Lower lobe of right lung (tissue), 2 donors: ENCODE data around the gene ROR1. TPM values are rescaled to one million over a fixed set of nuclear protein-coding genes. Genes with fewer than 3 reads are reported as not detected.

ENCODE experiments used
- ATAC-seq, 2 donors: fragments of 200-7000 bp; cut with Tn5 transposase; one replicate each; pipeline ENCODE4 v1.9.1; 2020 to 2022; ENCODE audit warnings: mild to moderate bottlenecking in 2 of 2, moderate library complexity in 2 of 2
- DNase-seq: peaks from one replicate; pipeline ENCODE4 v3.0.0-alpha.2; 2020
- H3K27ac ChIP-seq: fragments of 200-600 bp; one replicate; pipeline ENCODE4 v1.8.0; 2022
- H3K27me3 ChIP-seq: fragments of 200-600 bp; one replicate; pipeline ENCODE4 v1.8.0; 2022; ENCODE audit warnings: low read depth
- H3K36me3 ChIP-seq: fragments of 200-600 bp; one replicate; pipeline ENCODE4 v1.8.0; 2022; ENCODE audit warnings: mild to moderate bottlenecking
- H3K4me1 ChIP-seq: fragments of 200-600 bp; one replicate; pipeline ENCODE4 v1.8.0; 2022
- H3K4me3 ChIP-seq: fragments of 200-600 bp; one replicate; pipeline ENCODE4 v1.8.0; 2022; ENCODE audit warnings: mild to moderate bottlenecking
- H3K9me3 ChIP-seq: fragments of 200-600 bp; one replicate; pipeline ENCODE4 v1.8.0; 2022
- intact Hi-C: fragments of 100-400 bp; cut with DNase I; formaldehyde crosslinking; loops from one replicate; pipeline ENCODE4 v1.11.0; 2022
- total RNA-seq: library from RNA; stranded (reverse); fragmentation: NEBNext Ultra II Directional; extraction: Animal tissue kit (Norgen Biotek cat#: 25700); gene quantifications from one replicate; pipeline ENCODE4 v1.2.1, GENCODE V29; 2021
- TF ChIP-seq, protein P1 (sequence below): fragments of 200-600 bp; IDR thresholded peaks from one replicate; pipeline ENCODE4 v1.8.0; 2022; ENCODE audit warnings: antibody characterized with exemption, mild to moderate bottlenecking
- donor health status: DM: no; HTN: yes; CAD: no; lungs with severe emphysema.

The ROR1 gene
- total RNA-seq, 1 donor from 2014 or later: 15.8 TPM

DNA sequence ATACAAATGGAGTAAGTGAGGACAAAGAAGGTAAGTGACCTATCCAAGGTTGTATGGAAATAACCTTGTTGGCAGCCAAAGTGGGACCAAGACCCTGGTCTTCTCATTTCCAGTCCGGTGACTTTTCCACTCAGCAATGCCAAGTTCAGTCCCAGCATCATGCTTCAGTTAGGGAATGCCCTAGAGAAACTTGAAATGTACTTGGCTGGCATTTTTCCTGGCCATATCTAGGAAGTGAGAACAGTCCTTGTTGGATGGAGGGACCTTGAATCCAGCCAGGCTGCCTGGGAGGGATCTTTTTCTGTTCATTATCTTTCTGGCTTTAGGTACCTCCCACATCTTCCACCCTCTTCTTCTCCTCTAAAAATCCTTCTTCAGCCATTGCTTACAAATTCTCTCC lies 352.8 kb downstream of the ROR1 start:
- no peak overlapping the region for H3K4me3 ChIP-seq
- no peaks in the 10 kb centered on the region for H3K27me3 ChIP-seq
- intact Hi-C loops: loop anchor here (10.0 kb wide), 1 partner anchor 512 kb away; no protein-coding TSS in a partner anchor
- ATAC-seq (no peak), DNase-seq (no peak)
- TF ChIP-seq, protein P1, sequence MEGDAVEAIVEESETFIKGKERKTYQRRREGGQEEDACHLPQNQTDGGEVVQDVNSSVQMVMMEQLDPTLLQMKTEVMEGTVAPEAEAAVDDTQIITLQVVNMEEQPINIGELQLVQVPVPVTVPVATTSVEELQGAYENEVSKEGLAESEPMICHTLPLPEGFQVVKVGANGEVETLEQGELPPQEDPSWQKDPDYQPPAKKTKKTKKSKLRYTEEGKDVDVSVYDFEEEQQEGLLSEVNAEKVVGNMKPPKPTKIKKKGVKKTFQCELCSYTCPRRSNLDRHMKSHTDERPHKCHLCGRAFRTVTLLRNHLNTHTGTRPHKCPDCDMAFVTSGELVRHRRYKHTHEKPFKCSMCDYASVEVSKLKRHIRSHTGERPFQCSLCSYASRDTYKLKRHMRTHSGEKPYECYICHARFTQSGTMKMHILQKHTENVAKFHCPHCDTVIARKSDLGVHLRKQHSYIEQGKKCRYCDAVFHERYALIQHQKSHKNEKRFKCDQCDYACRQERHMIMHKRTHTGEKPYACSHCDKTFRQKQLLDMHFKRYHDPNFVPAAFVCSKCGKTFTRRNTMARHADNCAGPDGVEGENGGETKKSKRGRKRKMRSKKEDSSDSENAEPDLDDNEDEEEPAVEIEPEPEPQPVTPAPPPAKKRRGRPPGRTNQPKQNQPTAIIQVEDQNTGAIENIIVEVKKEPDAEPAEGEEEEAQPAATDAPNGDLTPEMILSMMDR: no peak
- no peak overlapping the region for H3K27ac ChIP-seq
- H3K9me3 ChIP-seq: no peaks in the 10 kb centered on the region
- no peaks in the 10 kb centered on the region for H3K4me1 ChIP-seq
- no peaks in the 10 kb centered on the region for H3K36me3 ChIP-seq

DNA sequence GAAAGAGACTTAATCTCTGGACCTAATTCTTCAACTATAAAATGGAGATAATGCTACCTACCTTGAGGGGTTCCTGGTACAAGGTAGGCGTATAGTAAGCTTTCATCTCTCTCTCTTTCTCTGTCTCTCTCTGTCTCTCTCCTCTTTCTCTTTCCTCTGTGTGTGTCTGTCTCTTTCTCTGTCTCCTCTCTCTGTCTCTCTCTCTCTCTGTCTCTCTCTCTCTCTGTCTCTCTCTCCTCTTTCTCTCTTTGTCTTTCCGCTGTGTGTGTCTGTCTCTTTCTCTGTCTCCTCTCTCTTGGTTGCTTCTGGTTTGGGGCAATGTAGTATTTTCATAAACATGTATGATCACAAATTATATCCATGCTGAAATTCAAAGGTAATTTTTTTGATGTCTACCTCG lies 353.5 kb downstream of the ROR1 start:
- TF ChIP-seq, protein P1: no peak
- no peak overlapping the region for H3K4me3 ChIP-seq
- no peaks in the 10 kb centered on the region for H3K36me3 ChIP-seq
- ATAC-seq: no peak
- no peaks in the 10 kb centered on the region for H3K4me1 ChIP-seq
- no peak for DNase-seq
- H3K27ac ChIP-seq: no peak overlapping the region
- no peaks in the 10 kb centered on the region for H3K9me3 ChIP-seq
- H3K27me3 ChIP-seq: no peaks in the 10 kb centered on the region
- intact Hi-C loops: loop anchor here (10.0 kb wide), 1 partner anchor 512 kb away; no protein-coding TSS in a partner anchor

- H3K4me3 ChIP-seq: no peak overlapping the region
- ATAC-seq: no peak
- TF ChIP-seq, protein P1: no peak
- H3K27ac ChIP-seq: no peak overlapping the region
- no peaks in the 10 kb centered on the region for H3K9me3 ChIP-seq
- no peaks in the 10 kb centered on the region for H3K36me3 ChIP-seq
- H3K4me1 ChIP-seq: no peaks in the 10 kb centered on the region
- no peaks in the 10 kb centered on the region for H3K27me3 ChIP-seq
- DNase-seq: no peak
- intact Hi-C loops: loop anchor here (10.0 kb wide), 1 partner anchor 515 kb away; no protein-coding TSS in a partner anchor
Observed at GRCh38 chr1:64129701-64130100, 355.9 kb downstream of the ROR1 start.

DNA sequence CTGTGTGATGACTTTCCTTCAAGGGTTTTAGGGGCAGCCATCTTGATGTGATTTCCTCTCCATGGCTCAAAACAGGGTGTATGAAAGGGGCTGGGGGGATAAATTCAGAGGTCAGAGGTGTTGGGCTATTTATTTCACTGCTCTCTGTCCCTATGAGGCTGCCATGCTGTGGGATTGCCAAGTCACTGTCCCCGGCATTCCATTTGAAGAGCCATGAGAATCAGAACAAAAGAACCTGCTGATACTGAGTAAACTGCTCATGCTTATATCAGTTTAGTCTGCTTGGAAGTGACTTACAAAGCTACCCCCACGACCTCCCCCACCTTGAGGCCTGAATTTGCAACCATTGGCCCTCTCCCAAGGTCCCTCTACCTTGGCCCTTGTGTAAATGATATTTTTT lies 357.3 kb downstream of the ROR1 start:
- TF ChIP-seq, protein P1: no peak
- H3K27ac ChIP-seq: no peak overlapping the region
- no peaks in the 10 kb centered on the region for H3K36me3 ChIP-seq
- H3K27me3 ChIP-seq: no peaks in the 10 kb centered on the region
- no peaks in the 10 kb centered on the region for H3K9me3 ChIP-seq
- intact Hi-C loops: no loop called here
- H3K4me3 ChIP-seq: no peak overlapping the region
- DNase-seq (no peak), ATAC-seq (no peak)
- H3K4me1 ChIP-seq: no peaks in the 10 kb centered on the region

GRCh38 chr1:64133036-64133435 lies 359.2 kb downstream of the ROR1 start:
- TF ChIP-seq, protein P1: no peak
- intact Hi-C loops: no loop called here
- no peak for DNase-seq
- ATAC-seq: no peak
- no peak overlapping the region for H3K4me3 ChIP-seq
- no peak overlapping the region for H3K27ac ChIP-seq
- no peaks in the 10 kb centered on the region for H3K36me3 ChIP-seq
- no peaks in the 10 kb centered on the region for H3K9me3 ChIP-seq
- no peaks in the 10 kb centered on the region for H3K27me3 ChIP-seq
- no peaks in the 10 kb centered on the region for H3K4me1 ChIP-seq
